GM19397 (cell line): ENCODE measurements around the gene TFIP11.

Source experiments
- ATAC-seq: cut with Tn5 transposase; IDR thresholded peaks from one replicate; pipeline ENCODE4 v1.9.1; 2021; ENCODE audit warnings: mild to moderate bottlenecking, moderate library complexity; ENCODE audit not compliant: unreplicated experiment

Gene TFIP11

DNA sequence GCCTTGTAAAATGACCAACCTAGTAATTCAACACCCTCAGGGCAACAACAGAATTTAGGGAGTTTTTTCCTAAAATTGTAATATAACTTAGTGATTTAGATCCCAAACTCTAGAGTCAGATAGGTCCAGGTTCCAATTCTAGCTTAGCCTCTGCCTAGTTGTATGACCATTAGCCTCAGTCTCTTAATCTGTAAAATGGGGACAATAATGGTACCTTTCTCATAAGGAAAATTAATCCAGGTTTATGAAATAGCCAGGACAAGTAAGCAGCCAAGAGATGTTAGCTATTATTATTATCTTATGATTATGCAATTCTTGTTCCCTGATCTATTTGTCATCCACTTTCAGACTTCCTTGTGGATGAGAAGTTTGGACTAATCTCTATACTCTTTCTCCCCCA, 4.1 kb downstream of the TFIP11 start:
- ATAC-seq: no peak

DNA sequence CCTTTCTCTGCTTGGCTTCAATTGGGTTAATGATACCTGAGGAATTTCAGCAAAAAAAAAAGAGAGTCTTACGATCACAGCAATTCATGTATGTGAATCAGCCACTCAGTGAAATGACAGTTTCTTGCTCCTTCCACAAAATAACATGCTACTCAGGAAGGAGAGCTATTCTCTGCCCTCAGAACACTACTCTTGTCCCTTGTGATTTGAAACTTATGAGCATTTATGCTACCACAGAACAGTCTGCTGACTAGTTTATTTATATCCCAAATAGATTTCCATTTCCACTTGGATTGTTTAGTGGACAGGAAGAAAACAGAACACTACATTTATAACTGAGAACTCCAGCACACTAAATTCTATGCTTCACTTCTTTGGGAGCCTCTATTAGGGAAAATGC, 8.5 kb downstream of the TFIP11 start:
- ATAC-seq: no peak

DNA sequence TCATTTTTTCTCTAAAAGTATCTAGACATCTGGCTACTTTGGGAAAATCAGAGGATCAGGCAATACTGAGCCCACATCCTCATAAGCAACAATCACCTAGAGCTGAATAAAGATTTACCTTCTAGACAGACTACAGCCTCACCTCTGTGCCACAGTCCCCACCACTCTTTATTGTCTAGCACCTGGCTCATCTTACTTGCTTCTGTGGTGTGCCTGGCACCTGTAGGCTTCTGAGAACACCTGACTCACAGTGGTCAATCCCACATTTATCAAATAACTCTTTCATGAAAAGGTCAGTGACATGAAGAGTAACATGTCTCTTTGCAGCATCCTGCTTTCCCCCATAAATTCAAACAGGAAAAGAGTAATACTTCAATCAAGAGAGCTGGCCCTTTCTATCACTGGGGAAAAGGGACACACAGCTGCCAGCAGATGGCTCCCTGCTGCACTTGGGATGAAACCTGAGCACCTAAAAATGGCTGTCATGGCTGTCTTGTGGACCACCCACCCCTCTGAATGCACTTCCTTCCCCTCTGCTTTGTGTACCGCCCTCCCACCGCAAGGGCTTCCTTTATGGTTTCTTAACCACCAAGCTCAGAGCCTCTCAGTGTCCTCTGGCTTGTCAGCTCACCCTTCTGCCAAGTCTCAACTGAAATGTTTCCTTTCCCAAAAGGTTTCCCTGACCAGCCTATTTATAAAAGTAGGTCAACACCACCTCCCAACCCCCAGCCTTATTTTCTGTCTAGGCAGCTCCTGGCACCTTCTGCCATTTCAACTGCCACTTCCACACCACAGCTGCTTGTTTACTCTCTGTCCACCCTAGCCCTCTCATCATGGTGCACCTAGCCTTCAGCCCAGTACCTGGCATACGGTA, 9.3 kb downstream of the TFIP11 start:
- no peak for ATAC-seq

DNA sequence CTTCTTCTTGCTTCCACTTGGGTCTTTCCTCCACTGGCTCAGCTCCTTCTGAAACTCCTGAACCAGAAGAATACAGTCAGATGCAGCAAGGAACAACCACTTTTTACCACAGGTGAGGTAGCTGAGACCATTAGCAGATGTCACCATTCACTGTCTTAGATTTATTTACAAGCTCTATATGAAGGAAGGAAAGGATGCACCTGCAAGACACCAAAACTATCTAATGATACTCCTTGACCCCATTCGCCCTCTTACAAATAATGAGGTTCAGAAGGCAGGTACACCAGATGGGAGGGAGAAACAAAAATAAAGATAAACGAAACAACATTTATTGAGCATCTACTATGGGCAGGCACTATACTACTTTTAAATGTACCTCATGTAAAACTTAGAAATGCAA, 10.3 kb downstream of the TFIP11 start:
- no peak for ATAC-seq

DNA sequence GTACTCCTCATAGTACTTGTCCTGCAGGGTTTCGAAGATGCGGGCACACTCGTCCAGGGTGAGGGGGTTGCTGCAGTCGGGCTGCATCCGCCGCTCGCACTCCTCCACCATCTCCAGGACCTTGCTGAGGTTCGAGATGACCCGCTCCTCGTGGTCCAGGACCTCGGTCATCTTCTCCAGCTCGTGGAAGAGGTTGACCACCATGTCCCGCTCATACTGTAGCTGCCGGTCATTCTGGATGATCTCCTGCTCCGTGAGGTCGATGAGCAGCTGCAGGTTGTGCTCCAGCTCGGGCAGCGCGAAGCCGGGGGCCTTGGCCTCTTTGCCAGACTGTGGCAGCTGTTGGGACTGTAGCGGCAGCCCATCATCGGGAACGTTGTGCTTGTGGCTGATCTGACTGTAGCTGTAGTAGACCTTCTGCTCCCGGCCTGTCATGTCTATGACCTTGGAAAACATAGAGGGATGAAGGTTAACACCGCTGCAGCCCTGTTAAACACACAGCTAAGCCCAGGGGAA, 13.0 kb downstream of the TFIP11 start:
- ATAC-seq: no peak

DNA sequence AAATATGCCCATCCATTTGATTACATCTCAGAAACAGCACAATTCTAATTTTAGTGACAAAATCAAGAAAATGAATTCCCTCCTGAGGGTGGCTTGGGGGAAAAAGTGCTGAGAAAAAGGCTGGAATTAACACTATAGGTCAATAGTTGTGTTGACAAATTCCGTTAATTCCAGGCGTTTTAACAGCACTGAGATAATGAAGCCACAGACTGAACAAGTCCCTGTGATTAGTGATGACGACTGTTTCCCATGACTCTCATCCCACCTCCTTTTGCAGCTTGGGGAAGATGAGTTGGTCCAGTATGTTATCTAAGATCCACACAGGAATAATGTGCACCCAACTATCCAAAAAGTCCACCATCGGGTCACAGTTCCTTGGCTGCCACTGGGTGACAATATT, 15.8 kb downstream of the TFIP11 start:
- ATAC-seq: no peak

DNA sequence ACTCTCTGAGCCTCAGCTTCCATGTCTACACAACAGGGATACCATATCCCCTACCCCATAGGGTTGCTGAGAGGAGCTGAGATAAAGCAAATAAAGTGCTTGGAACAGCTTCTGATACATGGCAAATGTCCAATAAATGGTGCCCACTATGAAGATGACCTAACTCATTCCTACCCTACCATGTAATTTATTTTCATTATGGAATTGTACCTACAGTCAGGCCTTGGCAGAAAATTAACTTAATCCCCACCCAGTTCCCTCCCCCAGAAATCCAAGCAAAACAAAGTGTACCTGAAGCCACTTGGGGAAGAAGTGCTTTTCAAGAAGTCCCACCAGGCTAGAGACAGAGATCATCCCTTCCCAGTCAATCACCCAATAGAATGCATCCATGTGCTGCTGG, 17.8 kb downstream of the TFIP11 start:
- ATAC-seq: no peak

DNA sequence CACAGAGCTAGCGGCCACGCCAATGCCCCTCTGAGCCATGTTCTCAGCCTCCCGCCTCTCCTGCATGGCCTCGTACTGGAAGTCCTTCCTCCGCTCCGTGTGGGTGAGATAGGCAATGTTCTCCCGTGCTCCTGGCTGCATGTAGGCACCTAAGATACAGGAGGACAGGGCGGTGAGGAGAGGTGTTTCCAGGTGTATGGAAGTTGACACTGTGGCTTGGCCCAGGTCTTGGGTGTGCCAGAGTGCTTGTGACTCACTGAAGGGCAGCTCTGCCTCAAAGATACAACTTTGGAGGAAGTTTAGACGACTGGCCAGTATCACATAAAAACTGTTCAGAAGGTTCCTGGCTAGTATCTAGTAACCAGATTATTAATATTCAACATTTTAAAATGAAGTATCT, 20.1 kb downstream of the TFIP11 start:
- no peak for ATAC-seq

DNA sequence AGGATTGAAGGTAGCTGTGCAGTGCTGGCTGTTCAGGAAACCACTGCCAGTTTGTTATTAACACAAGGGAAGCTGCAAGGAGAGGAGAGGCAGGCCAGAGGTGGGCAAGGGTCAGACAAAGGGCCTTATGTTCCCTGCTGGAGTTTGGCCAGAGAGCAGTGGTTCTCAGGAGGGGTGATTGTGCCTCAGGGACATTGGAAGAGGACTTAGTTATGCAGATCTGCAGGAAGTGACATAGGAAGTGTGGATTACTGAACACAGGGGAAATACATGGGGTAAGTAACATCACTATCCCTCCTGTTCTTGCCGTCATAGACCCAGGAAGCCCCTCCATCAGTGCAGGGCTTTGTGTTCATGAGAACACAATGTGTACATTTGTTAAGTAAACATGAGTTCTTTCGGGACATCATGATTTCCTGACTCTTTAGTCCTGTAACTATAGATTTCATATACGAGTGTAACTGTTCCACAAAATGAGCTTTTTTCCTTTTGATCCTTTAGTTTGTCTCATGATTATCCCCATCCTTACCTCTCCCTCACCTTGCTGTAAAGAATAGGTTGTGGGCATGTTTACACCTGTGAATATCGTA, 22.7 kb downstream of the TFIP11 start:
- ATAC-seq: no peak

DNA sequence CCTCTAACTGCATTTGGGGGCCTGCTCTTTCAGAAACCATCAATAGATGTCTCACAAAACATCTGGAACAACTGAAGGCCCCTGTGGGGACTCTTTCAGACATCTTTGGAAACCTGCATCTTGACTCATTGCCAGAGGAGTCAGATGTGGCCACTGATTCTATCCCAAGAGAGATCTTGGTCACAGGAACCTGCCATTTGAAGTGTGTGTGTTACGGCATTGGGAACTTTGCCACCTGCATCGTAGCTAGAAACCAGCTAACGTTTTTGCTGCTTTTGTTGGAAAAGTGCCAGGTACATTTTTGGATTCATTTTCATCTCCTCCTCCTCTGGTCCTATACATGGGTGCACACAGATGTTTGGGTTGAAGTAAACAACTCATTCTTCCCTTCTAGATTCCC, 24.3 kb downstream of the TFIP11 start:
- no peak for ATAC-seq

DNA sequence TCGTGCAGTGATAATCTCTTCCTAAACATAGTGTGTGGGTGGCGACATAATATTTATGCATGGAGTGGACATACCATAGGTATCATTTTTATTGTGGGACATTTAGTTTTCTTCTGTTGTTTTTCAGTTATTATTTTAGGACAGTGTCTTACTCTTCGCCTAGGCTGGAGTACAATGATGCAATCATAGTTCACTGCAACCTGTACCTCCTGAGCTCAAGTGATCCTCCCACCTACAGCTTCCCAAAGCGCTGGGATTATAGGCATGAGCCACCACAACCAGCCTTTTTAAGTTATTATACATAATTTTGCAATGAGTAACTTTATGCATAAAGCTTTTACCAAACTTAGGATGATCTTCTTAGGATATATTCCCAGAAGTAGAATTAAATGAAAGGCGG, 25.9 kb downstream of the TFIP11 start:
- no peak for ATAC-seq

DNA sequence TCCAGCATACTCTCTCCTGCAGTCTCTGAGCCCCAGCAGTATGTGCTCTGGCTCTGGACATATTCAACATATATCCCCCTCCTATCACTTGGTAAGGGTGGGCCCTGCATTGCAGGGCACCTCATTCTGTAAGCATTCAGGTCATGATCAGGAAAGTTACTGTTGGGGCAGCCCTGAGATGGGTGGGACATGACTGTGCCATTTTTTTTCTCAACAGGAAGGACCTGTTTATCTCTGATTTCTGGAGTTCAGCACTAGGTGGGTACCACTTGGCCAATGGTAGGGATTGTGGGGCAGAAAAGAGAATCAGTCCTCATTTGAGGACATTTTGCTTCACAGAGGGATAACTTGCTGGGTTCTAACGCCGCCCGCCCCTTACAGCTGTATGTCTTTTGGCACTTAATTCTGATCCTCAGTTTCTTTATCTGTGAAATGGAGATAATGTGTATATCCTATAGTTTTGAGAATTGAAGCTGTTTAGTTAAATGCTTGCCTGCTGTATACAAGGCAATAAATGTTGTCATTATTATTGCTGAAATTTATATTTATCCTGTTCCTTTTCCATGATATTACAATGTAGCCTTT, 26.4 kb downstream of the TFIP11 start:
- ATAC-seq: no peak

DNA sequence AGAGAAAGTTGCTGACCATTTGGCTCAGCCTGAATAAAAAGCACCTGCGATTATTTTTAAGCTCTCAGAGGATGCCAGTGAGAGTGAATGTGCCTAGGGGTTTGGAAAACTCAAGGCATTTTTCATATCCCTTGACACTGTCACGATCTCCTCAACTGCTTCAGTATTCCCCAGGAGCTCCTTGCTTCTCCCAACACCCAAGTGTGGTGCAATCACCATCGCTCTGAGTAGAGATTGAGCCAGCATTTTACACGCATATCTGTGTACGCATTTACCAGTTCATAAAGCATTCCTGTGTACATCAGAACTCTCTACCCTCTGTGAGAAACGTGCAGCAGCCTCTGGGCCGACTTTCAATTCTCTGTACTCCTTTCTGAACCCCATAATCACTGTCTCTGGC, 27.3 kb downstream of the TFIP11 start:
- ATAC-seq: no peak

DNA sequence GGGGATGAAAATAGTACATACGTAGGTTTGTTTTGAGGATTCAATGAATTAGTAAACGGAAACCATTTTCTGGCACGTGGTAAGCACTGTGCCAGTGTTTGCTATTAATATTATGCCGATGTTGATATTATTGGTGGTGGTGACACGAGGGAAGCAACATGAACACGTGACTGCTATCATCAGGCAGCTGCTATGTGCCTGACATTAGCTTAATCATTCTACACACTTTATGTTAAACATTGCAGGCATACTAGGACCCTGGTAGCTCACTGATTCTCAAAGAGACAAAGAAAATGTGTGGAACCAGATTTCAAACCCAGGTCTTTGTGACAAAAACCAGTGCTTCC, 27.9 kb downstream of the TFIP11 start:
- no peak for ATAC-seq

DNA sequence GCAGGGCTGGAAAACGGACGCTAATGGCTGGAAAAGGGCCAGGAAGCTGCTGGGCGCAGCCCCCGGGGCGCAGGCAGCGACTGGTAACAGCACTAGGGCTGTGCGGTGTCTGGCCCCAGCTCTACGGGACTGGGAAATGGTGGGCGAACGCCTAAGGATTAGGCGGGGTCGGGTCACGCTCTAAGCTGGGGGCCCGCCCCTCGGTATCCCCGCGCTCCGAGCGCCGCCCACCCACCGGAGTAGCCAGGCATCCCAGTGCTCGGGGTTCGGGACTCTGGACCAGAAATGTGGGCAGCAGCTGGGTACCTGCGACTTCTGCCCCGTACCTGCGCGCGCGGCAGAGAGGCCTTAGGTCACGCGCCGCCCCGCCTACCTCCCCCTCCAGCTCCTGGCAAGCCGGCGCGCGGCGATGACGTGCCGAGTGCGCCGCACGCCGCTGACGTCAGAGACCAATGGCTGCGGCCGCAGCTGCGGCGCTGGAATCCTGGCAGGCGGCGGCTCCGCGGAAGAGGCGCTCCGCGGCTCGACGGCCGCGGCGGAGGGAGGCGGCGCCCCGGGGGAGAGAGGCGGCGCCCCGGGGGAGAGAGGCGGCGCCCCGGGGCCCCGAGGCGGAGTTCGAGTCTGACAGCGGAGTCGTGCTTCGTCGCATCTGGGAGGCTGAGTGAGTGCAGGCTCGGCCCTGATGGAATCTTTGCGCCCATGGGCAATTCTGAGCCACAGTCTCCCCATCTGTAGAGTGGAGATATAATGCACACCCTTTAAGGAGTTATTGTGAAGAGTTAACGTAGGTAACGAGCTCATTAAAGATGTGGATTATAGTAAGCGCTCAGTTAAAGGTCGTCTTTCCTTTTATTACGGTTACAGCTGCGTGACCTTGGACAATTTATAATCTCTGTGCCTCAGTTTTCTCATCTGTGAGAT, 28.6 kb downstream of the TFIP11 start, which contains the start of the genes HPS4 and SRRD:
Gene HPS4, minus strand, starts transcription at position 345 of the 921 bp plus-strand sequence. CDS start 2,021 bp downstream, outside the sequence.
Gene SRRD, plus strand, starts transcription at position 439 of the 921 bp plus-strand sequence. Its CDS starts 14 bp downstream, at position 453.
- peak; percentile 75 for ATAC-seq

DNA sequence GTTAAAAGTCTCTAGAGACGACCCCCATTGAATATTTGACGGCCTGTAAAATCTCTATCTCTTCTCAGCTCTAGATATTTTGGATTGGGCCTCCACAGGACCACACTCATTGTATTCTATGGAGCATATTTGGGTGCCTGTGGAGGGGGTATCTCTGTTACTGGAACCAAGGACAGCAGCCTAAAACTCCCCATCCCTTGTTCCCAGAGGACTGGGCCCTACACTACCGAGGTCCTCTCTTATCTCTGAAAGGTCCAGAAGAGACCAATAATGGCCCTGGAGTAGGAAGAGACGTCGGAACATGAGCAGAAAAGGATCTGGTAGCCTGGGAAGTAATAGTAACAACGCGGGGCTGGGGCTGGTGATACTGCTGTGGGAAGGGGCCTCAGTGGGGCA, 29.2 kb downstream of the TFIP11 start:
- ATAC-seq: no peak

DNA sequence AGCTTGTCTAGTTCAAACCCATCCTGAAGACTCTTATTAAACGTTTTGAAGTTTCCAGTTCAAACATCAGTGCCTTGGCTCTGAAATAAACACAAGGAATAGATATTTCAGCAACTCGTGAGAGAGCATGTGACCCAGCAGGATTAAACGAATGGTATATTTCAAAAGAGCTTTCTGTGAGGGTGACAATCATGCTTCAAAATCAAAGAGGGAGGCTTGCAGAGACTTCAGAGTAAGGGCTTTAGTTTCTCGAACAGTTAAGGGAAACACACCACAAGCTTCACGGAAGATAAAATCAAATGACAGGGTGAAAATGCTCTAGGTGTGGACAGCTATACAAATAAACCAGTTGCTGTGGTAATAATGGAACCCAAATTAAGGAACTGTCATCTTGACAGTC, 30.1 kb downstream of the TFIP11 start:
- ATAC-seq: no peak

DNA sequence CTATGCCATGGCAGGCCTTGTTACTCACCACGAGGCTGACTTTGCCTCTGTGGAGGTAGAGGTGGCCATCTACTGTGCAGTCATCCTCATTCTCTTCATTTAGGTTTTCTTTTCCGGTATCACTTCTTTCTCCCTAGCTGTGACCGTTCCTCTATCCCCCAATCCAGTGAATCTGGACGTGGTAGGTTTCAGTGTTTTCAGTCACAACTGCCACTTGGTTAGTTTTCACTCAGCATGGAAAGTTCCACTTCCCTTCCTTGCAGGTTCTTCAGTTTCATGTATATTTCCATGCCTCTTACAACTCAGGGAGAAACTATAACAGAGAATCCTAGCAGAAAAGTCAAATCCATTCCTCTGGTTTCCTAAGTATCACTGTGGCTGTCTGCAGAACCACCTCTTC, 30.6 kb downstream of the TFIP11 start:
- ATAC-seq: no peak

DNA sequence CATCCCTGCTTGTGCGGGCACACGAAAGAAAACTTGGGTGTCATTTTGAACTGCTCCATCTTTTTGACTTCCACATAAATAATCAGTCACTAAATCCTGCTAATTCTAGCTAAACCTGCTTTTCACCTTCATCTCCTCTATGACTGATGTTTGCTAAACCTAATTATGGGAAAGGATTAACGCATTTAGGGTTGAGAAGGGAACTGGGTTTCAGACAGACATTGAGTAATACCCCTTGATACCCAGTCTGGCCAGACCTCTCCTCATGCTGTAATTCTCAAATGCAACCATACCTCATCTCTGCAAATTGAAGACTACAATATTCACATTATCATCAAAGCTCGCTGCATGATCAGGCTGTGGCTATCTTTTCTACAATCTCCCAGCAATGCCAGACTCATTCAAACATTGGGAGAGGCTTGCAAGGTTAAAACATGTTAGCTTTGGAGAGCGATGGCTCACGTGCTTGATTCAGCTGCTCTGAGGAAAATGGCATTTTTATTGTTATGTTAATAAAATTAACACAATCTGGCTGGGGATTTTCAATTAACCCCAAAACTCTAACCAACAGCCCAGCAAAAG, 31.1 kb downstream of the TFIP11 start:
- ATAC-seq: no peak

DNA sequence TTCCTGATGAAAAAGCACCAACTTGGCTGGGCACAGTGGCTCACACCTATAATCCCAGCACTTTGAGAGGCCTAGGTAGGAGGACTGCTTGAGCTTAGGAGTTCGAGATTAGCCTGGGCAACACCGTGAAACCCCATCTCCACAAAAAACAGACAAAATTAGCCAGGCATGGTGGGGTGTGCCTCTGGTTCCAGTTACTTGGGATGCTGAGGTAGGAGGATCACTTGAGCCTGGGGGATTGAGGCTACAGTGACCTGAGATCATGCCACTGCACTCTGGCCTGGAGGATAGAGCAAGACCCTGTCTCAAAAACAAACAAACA, 31.7 kb downstream of the TFIP11 start:
- no peak for ATAC-seq
